Kidney (tissue), 14 donors: ENCODE data around the gene PSMA5. TPM values are rescaled to one million over a fixed set of nuclear protein-coding genes. Genes with fewer than 3 reads are reported as not detected.

ENCODE experiments used
- DNase-seq, 5 donors: peaks; one replicate each; pipeline ENCODE4 v3.0.0-alpha.2; 2013 to 2020
- FAIRE-seq: peaks from 2 replicates; lab custom pipeline; 2012; peaks lifted over from hg19 to GRCh38; lab: Jason Lieb, UNC
- H3K27ac ChIP-seq, 2 donors: one replicate each; pipeline ENCODE4 v1.7.0; 2013; ENCODE audit warnings: low read depth in 2 of 2, low read length in 2 of 2, inconsistent platforms in 1 of 2
- H3K27me3 ChIP-seq: one replicate; pipeline ENCODE4 v1.7.1; 2013; ENCODE audit warnings: low read length, inconsistent platforms; ENCODE audit not compliant: control insufficient read depth, insufficient read depth
- H3K36me3 ChIP-seq, 3 donors: one replicate each; pipeline versions ENCODE4 v1.7.0 to v1.7.1; 2013; ENCODE audit warnings: low read length in 3 of 3, control low read depth in 1 of 3, inconsistent platforms in 1 of 3; ENCODE audit not compliant: insufficient read depth in 3 of 3, control insufficient read depth in 2 of 3
- H3K4me1 ChIP-seq, 3 donors: one replicate each; pipeline versions ENCODE4 v1.7.0 to v1.7.1; 2013; ENCODE audit warnings: low read length in 3 of 3, inconsistent platforms in 1 of 3, low read depth in 1 of 3; ENCODE audit not compliant: control insufficient read depth in 2 of 3, insufficient read depth in 2 of 3
- H3K4me3 ChIP-seq, 3 donors: one replicate each; pipeline versions ENCODE4 v1.7.0 to v1.8.1; 2013; ENCODE audit warnings: low read length in 3 of 3, control low read depth in 1 of 3, inconsistent platforms in 1 of 3
- H3K9ac ChIP-seq, 3 donors: one replicate each; pipeline versions ENCODE4 v1.7.0 to v1.7.1; 2013; ENCODE audit warnings: low read length in 3 of 3, control low read depth in 1 of 3, inconsistent platforms in 1 of 3
- H3K9me3 ChIP-seq, 3 donors: one replicate each; pipeline versions ENCODE4 v1.7.0 to v1.7.1; 2013; ENCODE audit warnings: low read length in 3 of 3, control low read depth in 1 of 3, inconsistent platforms in 1 of 3; ENCODE audit not compliant: control insufficient read depth in 2 of 3, insufficient read depth in 1 of 3
- CTCF ChIP-seq: IDR thresholded peaks from 3 replicates; pipeline ENCODE4 v1.5.1; 2012; ENCODE audit warnings: mild to moderate bottlenecking, moderate library complexity, borderline replicate concordance; ENCODE audit not compliant: insufficient read depth; ENCODE audit errors: extremely low read depth
- intact Hi-C: fragments of 100-400 bp; cut with DNase I; formaldehyde crosslinking; loops from one replicate; pipeline ENCODE4 v1.11.1; 2022
- polyA plus RNA-seq: library from polyadenylated mRNA; stranded (reverse); fragments of 350-450 nt; fragmentation: Illumina TruSeq; extraction: RNeasy Lipid Tissue Mini Kit (QIAGEN cat#74804); gene quantifications from one replicate; pipeline ENCODE4 v1.2.3, GENCODE V29; 2014; ENCODE audit warnings: low read depth, low replicate concordance; ENCODE audit not compliant: insufficient read depth
- total RNA-seq: library from RNA; stranded (reverse); fragmentation: NEBNext Ultra II Directional; extraction: Animal tissue kit (Norgen Biotek cat#: 25700); gene quantifications from one replicate; pipeline ENCODE4 v1.2.1, GENCODE V29; 2021
- donor health status: control.
- donor health status: control.
- donor health status: control.
- donor health status: control.
- donor health status: control.
- donor health status: DM: yes; HTN: yes; CAD: no.
- donor health status: Normal renal cell carcinoma (clear cell type).

The PSMA5 gene
- total and polyA plus RNA-seq, 2 donors from 2014 or later: 71.4 to 91.1 TPM

GRCh38 chr1:109386054-109386717, 40.1 kb downstream of the PSMA5 start:
- FAIRE-seq: no peak
- Histone ChIP-seq H3K4me3 (no peak overlapping the region), H3K9ac (no peak overlapping the region), H3K4me1 (peaks cover 0 to 15% (median 11%) of the 10 kb centered on the region in 3 donors), H3K9me3 (no peaks in the 10 kb centered on the region), H3K27me3 (no peaks in the 10 kb centered on the region), H3K27ac (no peak overlapping the region), H3K36me3 (no peaks in the 10 kb centered on the region)
- intact Hi-C loops: no loop called here
- TF ChIP-seq CTCF: no peak
- no peak for DNase-seq

- H3K4me1 ChIP-seq: peaks cover 0 to 15% (median 11%) of the 10 kb centered on the region in 3 donors
- FAIRE-seq: no peak
- DNase-seq: no peak
- H3K27ac ChIP-seq: no peak overlapping the region
- no peak overlapping the region for H3K4me3 ChIP-seq
- TF ChIP-seq CTCF: no peak
- H3K9me3 ChIP-seq: no peaks in the 10 kb centered on the region
- intact Hi-C loops: no loop called here
- no peak overlapping the region for H3K9ac ChIP-seq
- no peaks in the 10 kb centered on the region for H3K27me3 ChIP-seq
- H3K36me3 ChIP-seq: no peaks in the 10 kb centered on the region
Observed at GRCh38 chr1:109385417-109385816, 40.8 kb downstream of the PSMA5 start.

- no peak overlapping the region for H3K9ac ChIP-seq
- DNase-seq (no peak), FAIRE-seq (no peak)
- no peaks in the 10 kb centered on the region for H3K36me3 ChIP-seq
- TF ChIP-seq CTCF: no peak
- no peak overlapping the region for H3K4me3 ChIP-seq
- intact Hi-C loops: no loop called here
- no peak overlapping the region for H3K27ac ChIP-seq
- peaks cover 0 to 10% (median 1%) of the 10 kb centered on the region in 3 donors for H3K4me1 ChIP-seq
- no peaks in the 10 kb centered on the region for H3K27me3 ChIP-seq
- no peaks in the 10 kb centered on the region for H3K9me3 ChIP-seq
Observed at GRCh38 chr1:109383854-109384253, 42.4 kb downstream of the PSMA5 start.
